HEK293 (cell line): ENCODE measurements around the gene ELN.

Experiments used
- ZBTB20 ChIP-seq: fragments of 450-650 bp; formaldehyde crosslinking; IDR thresholded peaks from 2 replicates; pipeline ENCODE4 v1.5.1; 2016; ENCODE audit warnings: missing biosample characterization, missing genetic modification characterization
- TF ChIP-seq, protein P1 (sequence below): fragments of 450-650 bp; formaldehyde crosslinking; IDR thresholded peaks from 2 replicates; pipeline ENCODE4 v1.5.1; 2016; ENCODE audit warnings: missing biosample characterization, missing genetic modification characterization
- TF ChIP-seq, protein P2 (sequence below): fragments of 450-650 bp; formaldehyde crosslinking; IDR thresholded peaks from 2 replicates; pipeline ENCODE4 v1.5.1; 2016; ENCODE audit warnings: missing biosample characterization, missing genetic modification characterization

DNA sequence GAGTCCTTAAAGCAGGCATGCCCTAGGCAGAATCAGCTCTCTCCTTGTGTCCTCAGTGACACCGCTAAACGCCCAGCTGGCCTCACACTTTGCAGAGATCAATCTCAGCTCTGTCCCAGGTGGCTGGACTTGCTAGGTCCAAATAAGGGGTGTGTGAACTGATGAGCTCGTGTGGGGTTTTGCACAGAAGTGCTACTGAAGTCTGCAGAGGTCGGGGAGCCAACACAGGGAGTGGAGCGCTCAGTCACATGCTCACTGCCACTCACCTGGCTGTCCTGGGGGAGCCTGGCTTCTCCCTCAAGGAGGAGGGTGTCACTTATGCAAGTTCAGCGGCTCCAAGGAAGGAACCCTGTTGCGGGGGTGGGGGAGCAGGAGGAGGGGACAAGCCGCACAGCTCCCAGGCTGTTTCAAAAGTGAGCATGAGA is 2.0 kb downstream of the ELN start:
- TF ChIP-seq, protein P1, sequence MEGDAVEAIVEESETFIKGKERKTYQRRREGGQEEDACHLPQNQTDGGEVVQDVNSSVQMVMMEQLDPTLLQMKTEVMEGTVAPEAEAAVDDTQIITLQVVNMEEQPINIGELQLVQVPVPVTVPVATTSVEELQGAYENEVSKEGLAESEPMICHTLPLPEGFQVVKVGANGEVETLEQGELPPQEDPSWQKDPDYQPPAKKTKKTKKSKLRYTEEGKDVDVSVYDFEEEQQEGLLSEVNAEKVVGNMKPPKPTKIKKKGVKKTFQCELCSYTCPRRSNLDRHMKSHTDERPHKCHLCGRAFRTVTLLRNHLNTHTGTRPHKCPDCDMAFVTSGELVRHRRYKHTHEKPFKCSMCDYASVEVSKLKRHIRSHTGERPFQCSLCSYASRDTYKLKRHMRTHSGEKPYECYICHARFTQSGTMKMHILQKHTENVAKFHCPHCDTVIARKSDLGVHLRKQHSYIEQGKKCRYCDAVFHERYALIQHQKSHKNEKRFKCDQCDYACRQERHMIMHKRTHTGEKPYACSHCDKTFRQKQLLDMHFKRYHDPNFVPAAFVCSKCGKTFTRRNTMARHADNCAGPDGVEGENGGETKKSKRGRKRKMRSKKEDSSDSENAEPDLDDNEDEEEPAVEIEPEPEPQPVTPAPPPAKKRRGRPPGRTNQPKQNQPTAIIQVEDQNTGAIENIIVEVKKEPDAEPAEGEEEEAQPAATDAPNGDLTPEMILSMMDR (tag by site-specific recombination) = no peak
- no peak for TF ChIP-seq ZBTB20 (tag by site-specific recombination)
- TF ChIP-seq, protein P2, sequence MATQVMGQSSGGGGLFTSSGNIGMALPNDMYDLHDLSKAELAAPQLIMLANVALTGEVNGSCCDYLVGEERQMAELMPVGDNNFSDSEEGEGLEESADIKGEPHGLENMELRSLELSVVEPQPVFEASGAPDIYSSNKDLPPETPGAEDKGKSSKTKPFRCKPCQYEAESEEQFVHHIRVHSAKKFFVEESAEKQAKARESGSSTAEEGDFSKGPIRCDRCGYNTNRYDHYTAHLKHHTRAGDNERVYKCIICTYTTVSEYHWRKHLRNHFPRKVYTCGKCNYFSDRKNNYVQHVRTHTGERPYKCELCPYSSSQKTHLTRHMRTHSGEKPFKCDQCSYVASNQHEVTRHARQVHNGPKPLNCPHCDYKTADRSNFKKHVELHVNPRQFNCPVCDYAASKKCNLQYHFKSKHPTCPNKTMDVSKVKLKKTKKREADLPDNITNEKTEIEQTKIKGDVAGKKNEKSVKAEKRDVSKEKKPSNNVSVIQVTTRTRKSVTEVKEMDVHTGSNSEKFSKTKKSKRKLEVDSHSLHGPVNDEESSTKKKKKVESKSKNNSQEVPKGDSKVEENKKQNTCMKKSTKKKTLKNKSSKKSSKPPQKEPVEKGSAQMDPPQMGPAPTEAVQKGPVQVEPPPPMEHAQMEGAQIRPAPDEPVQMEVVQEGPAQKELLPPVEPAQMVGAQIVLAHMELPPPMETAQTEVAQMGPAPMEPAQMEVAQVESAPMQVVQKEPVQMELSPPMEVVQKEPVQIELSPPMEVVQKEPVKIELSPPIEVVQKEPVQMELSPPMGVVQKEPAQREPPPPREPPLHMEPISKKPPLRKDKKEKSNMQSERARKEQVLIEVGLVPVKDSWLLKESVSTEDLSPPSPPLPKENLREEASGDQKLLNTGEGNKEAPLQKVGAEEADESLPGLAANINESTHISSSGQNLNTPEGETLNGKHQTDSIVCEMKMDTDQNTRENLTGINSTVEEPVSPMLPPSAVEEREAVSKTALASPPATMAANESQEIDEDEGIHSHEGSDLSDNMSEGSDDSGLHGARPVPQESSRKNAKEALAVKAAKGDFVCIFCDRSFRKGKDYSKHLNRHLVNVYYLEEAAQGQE (tag by site-specific recombination) = no peak
